HG03060 (cell line): ENCODE data around the gene ZDHHC16.

Experiments
- ATAC-seq: cut with Tn5 transposase; IDR thresholded peaks from one replicate; pipeline ENCODE4 v1.9.1; 2021; ENCODE audit warnings: low read depth, moderate number of reproducible peaks; ENCODE audit not compliant: unreplicated experiment

ZDHHC16 gene

DNA sequence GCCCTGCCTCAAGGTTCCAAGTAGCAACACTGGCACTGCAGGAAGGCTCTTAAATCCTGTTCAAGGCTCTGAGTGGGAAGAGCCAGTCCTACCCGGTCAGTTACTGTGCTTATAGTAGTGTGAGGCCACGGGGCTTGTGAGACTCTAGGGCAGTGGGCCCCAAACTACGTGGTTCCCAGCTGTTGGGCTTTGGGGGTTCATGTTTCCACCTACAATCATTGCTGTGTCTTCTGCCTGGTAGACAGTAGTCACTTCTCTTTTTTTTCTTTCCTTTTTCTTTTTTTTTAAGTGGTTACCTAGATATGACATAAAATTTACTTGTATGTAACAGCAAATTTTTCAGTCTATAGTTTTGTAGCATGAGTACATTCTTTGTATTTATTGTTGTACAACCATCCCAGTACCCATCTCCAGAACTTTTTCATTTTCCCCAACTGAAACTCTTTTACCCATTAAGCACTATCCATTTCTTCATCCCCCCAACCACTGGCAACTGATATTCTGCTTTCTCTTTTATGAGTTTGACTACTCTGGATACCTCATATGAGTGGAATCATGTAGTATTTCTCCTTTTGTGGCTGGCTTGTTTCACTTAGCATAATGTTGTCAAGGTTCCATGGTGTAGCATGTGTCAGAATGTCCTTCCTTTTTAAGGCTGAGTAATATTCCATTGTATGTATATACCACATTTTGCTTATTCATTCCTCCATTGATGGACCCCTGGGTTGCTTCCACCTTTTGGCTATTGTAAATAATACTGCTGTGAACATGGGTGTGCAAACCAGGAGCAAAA lies 60.4 kb downstream of the ZDHHC16 start:
- no peak for ATAC-seq
